Brain microvascular endothelial cell (primary cell): ENCODE measurements around the gene SUGT1.
"Not testable (repeated sequence)": the region's sequence is repeated elsewhere in the genome, so short reads cannot be mapped to it uniquely, and the experiment has no call there.

Experiments used
- DNase-seq: peaks from one replicate; pipeline ENCODE4 v3.0.0-alpha.2; 2020
- H3K27ac ChIP-seq: fragments of 250-450 bp; sonication (Bioruptor Pico); 2 replicates; pipeline ENCODE4 v1.5.1; 2020; ENCODE audit warnings: mild to moderate bottlenecking, moderate library complexity
- H3K27me3 ChIP-seq: fragments of 250-450 bp; sonication (Bioruptor Pico); replicated peaks from 2 replicates; pipeline ENCODE4 v1.5.1; 2020; ENCODE audit warnings: mild to moderate bottlenecking
- H3K36me3 ChIP-seq: fragments of 250-450 bp; sonication (Bioruptor Pico); replicated peaks from 2 replicates; pipeline ENCODE4 v1.5.1; 2020; ENCODE audit warnings: mild to moderate bottlenecking
- H3K4me3 ChIP-seq: 2 replicates; pipeline ENCODE4 v1.5.1; 2011; ENCODE audit warnings: low read depth, mild to moderate bottlenecking, control low read depth, low read length, moderate library complexity
- in situ Hi-C: cut with HindIII; loops from 2 replicates; pipeline ENCODE4 v1.10.0; 2017; ENCODE audit warnings: low sequenced_read_pairs, low pct_ligation_motif_present
- TF ChIP-seq, protein P1 (sequence below): IDR thresholded peaks from 2 replicates; pipeline ENCODE4 v1.5.1; 2011; ENCODE audit warnings: low read depth, mild to moderate bottlenecking, moderate library complexity, low read length, control low read depth, inconsistent platforms; ENCODE audit errors: missing control alignments

Gene SUGT1

DNA sequence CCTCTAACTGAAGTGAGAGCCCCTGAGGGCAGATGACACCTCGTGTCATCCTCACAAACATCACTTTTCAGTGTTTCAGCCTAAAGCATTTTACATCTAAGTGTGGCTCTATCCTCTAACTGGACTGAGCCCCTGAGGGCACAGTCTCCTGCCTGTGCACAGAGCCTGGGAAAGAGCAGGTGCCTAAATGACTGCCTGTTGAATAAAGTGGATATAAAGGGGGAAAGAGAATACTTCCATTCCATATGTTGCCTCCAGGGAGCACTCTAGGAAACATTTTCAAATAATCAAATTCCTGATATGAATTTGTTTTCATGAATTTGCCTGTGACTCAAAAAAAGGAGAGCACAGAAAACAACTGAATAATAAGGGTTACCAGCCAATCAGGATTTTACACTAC, 54.7 kb downstream of the SUGT1 start:
- TF ChIP-seq, protein P1, sequence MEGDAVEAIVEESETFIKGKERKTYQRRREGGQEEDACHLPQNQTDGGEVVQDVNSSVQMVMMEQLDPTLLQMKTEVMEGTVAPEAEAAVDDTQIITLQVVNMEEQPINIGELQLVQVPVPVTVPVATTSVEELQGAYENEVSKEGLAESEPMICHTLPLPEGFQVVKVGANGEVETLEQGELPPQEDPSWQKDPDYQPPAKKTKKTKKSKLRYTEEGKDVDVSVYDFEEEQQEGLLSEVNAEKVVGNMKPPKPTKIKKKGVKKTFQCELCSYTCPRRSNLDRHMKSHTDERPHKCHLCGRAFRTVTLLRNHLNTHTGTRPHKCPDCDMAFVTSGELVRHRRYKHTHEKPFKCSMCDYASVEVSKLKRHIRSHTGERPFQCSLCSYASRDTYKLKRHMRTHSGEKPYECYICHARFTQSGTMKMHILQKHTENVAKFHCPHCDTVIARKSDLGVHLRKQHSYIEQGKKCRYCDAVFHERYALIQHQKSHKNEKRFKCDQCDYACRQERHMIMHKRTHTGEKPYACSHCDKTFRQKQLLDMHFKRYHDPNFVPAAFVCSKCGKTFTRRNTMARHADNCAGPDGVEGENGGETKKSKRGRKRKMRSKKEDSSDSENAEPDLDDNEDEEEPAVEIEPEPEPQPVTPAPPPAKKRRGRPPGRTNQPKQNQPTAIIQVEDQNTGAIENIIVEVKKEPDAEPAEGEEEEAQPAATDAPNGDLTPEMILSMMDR, result no peak
- Histone ChIP-seq H3K27ac (no peak overlapping the region), H3K27me3 (no peaks in the 10 kb centered on the region), H3K4me3 (no peak overlapping the region), H3K36me3 (no peaks in the 10 kb centered on the region)
- in situ Hi-C loops, result no loop called here
- DNase-seq, result no peak

DNA sequence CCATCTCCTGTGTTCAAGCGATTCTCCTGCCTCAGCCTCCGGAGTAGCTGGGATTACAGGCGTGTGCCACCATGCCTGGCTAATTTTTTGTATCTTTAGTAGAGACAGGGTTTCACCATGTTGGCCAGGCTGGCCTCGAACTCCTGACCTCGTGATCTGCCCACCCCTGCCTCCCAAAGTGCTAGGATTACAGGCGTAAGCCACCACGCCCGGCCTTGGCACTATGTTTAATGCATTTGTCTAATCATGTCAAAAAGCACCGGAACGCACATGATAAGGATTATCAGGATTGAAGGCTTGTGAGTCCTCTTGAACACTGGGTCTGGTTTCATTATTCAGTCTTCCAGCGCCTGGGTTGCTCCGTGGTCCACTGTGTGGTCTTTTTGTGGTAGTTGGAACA, 55.6 kb downstream of the SUGT1 start:
- H3K27me3 ChIP-seq, H3K4me3 ChIP-seq, DNase-seq, H3K36me3 ChIP-seq, in situ Hi-C loops, H3K27ac ChIP-seq: not testable (repeated sequence)

DNA sequence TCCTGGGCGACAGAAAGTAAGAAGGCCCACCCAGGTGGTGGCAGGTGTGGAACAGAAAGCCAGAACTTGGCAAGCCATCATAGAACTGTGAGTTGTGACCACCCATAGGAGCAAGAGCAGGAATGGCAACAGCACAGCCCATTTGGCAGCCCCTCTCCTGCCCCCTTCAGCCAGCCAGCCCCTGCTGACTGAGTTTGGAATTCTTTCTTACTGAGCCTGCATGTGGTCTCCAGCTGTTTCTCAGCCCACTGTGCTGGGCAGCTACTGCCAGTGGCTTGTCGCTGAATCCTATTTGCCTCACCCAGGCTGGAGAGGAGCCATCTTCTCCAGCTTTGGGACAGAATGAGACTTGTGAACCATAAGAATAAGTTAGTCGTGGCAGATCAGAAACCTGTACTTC, 58.6 kb downstream of the SUGT1 start:
- in situ Hi-C loops, result no loop called here
- H3K4me3 ChIP-seq, result no peak overlapping the region
- DNase-seq, result no peak
- H3K36me3 ChIP-seq, result no peaks in the 10 kb centered on the region
- no peaks in the 10 kb centered on the region for H3K27me3 ChIP-seq
- TF ChIP-seq, protein P1, result no peak
- H3K27ac ChIP-seq, result no peak overlapping the region

DNA sequence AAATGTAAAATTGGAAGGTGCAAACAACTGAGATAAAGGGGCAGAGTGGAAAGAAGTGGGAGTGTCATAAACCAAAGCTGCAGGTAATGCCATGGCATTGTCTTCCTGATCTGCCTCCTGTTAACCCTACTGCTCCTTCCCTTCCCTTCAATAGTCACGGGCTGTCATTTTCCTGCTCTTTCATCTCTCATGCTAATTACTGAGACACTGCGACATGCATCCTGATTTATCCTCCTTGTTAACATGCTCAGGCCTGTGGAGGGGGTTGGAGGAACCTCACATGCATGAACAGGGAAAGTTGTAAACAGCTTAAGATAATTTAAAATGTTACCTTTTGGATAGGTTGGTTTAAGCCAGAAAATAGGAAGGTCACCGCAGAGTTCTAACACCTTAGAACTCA, 59.7 kb downstream of the SUGT1 start:
- Histone ChIP-seq H3K4me3 (no peak overlapping the region), H3K36me3 (no peaks in the 10 kb centered on the region), H3K27me3 (no peaks in the 10 kb centered on the region), H3K27ac (no peak overlapping the region)
- DNase-seq, result no peak
- in situ Hi-C loops, result no loop called here
- TF ChIP-seq, protein P1, result no peak

DNA sequence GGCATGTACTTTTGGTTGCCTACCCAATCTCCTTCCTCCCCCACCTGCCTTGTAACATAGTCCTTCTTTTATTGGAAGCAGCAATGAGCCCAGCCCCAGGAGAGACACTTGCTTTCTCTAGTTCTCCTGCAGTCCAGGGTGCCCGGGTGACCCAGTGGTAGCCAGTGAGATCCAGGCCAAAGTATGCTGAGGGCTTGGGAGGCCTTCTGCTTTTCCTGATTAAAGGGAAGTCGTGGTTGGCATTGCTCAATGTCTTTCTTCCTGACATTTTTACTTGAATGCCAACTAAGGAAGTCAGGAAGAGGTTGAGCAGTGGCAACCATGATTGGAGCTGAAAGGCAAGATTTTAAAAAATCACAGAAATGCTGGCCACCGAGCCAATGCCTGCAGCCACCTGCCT, 61.3 kb downstream of the SUGT1 start:
- H3K27ac ChIP-seq, result no peak overlapping the region
- in situ Hi-C loops, result no loop called here
- DNase-seq, result no peak

DNA sequence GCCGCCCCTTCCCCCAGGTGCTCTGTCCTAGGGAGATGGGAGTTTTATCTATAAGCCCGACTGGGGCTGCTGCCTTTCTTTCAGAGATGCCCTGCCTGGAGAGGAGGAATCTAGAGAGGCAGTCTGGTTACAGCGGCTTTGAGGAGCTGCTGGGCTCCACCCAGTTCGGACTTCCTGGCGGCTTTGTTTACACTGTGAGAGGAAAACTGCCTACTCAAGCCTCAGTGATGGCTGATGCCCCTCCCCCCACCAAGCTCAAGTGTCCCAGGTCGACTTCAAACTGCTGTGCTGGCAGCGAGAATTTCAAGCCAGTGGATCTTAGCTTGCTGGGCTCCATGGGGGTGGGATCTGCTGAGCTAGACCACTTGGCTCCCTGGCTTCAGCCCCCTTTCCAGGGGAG, 68.3 kb downstream of the SUGT1 start:
- H3K36me3 ChIP-seq, H3K27me3 ChIP-seq, H3K27ac ChIP-seq, in situ Hi-C loops, H3K4me3 ChIP-seq, DNase-seq: not testable (repeated sequence)

More for the DNA sequence above, 61.3 kb downstream of the SUGT1 start:
- TF ChIP-seq, protein P1, result no peak
- no peaks in the 10 kb centered on the region for H3K36me3 ChIP-seq
- H3K27me3 ChIP-seq, result no peaks in the 10 kb centered on the region
- H3K4me3 ChIP-seq, result no peak overlapping the region

DNA sequence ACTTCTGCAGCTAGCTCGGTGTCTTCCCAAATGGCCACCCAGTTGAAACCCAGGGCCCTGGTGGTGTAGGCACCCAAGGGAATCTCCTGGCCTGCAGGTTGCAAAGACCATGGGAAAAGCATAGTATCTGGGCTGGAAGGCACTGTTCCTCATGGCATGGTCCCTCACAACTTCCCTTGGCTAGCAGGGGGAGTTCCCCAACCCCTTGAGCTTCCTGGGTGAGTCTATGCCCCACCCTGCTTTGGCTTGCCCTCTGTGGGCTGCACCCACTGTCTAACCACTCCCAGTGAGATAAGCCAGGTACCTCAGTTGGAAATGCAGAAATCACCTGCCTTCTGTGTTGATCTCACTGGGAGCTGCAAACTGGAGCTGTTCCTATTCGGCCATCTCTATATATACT, 68.7 kb downstream of the SUGT1 start:
- H3K4me3 ChIP-seq, in situ Hi-C loops, H3K27me3 ChIP-seq, H3K27ac ChIP-seq, DNase-seq, H3K36me3 ChIP-seq: not testable (repeated sequence)
